Measurements from ENCODE around the gene SPIRE1.

DNA sequence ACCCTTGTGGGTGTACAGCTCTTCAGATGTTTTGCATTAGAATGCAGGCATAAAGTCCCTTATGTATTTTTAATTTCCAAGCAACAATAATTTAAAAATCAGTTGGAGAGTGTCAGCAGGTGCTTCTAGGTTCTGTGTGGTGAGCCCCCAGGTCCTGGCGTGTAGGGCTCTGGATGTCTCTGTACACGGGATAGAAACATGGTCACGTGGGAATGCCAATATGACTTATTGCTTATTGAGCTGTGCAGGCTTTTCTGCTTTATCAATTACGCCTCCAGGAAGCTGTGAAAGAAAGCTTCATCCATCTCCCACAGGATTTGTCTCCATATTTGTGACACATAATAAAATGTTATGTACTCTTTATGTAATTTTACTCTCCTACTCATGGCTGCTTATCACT lies 212.4 kb downstream of the SPIRE1 start:
- TF ChIP-seq, protein P1, sequence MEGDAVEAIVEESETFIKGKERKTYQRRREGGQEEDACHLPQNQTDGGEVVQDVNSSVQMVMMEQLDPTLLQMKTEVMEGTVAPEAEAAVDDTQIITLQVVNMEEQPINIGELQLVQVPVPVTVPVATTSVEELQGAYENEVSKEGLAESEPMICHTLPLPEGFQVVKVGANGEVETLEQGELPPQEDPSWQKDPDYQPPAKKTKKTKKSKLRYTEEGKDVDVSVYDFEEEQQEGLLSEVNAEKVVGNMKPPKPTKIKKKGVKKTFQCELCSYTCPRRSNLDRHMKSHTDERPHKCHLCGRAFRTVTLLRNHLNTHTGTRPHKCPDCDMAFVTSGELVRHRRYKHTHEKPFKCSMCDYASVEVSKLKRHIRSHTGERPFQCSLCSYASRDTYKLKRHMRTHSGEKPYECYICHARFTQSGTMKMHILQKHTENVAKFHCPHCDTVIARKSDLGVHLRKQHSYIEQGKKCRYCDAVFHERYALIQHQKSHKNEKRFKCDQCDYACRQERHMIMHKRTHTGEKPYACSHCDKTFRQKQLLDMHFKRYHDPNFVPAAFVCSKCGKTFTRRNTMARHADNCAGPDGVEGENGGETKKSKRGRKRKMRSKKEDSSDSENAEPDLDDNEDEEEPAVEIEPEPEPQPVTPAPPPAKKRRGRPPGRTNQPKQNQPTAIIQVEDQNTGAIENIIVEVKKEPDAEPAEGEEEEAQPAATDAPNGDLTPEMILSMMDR (IDR thresholded peaks at IDR 0.05): no peak
- no peak for TF ChIP-seq POLR2A (IDR thresholded peaks at IDR 0.05)

Measured in Peyer's patch (tissue), 4 donors.